GM19238 (cell line): ENCODE data around the gene GAK.
"Not testable (repeated sequence)": the region's sequence is repeated elsewhere in the genome, so short reads cannot be mapped to it uniquely, and the experiment has no call there.

ENCODE experiments used
- DNase-seq: peaks from one replicate; pipeline ENCODE4 v3.0.0; 2011; ENCODE audit warnings: low spot score; ENCODE audit not compliant: insufficient read length

GAK gene

GRCh38 chr4:931960-932712 is at the start of gene GAK, which contains the start of gene TMEM175:
Gene GAK, minus strand, starts transcription at chr4:932316. Its CDS starts 129 bp downstream, at chr4:932187.
Gene TMEM175, plus strand, starts transcription at chr4:932460. Its CDS starts 15,280 bp downstream, at chr4:947740.
- peak; percentile 99 for DNase-seq

GRCh38 chr4:978957-979701 is 47.0 kb upstream of the GAK start:
- DNase-seq: no peak

GRCh38 chr4:976016-976415 is 43.9 kb upstream of the GAK start:
- not testable (repeated sequence) for DNase-seq

GRCh38 chr4:974668-975067 is 42.6 kb upstream of the GAK start:
- no peak for DNase-seq

- peak; percentile 99 for DNase-seq
These were observed 41.6 kb upstream of the GAK start, which contains the start of gene DGKQ for GRCh38 chr4:973431-974397. Gene DGKQ, minus strand, starts transcription at chr4:973569. Its CDS starts 87 bp downstream, at chr4:973482.

- peak; percentile 75 for DNase-seq
These were observed 40.7 kb upstream of the GAK start for GRCh38 chr4:972651-973424.

GRCh38 chr4:971666-972500 is 39.8 kb upstream of the GAK start:
- no peak for DNase-seq

GRCh38 chr4:970854-971520 is 38.9 kb upstream of the GAK start:
- no peak for DNase-seq

GRCh38 chr4:970046-970745 is 38.1 kb upstream of the GAK start:
- no peak for DNase-seq

GRCh38 chr4:968621-969394 is 36.7 kb upstream of the GAK start:
- no peak for DNase-seq

GRCh38 chr4:968221-968620 is 36.1 kb upstream of the GAK start:
- DNase-seq: no peak

- DNase-seq: no peak
These were observed 35.3 kb upstream of the GAK start for GRCh38 chr4:967113-968104.

- no peak for DNase-seq
These were observed 34.4 kb upstream of the GAK start for GRCh38 chr4:966266-967112.

- DNase-seq: no peak
These were observed 33.6 kb upstream of the GAK start for GRCh38 chr4:965766-966134.

GRCh38 chr4:965048-965765 is 33.1 kb upstream of the GAK start:
- DNase-seq: no peak
